ENCODE data around the gene NR2F1. TPM values are rescaled to one million over a fixed set of nuclear protein-coding genes. Genes with fewer than 3 reads are reported as not detected.
A peak's percentile ranks its signal among the peaks of the same experiment; 100 is the strongest.

The NR2F1 gene
- total RNA-seq, 1 experiment from 2014 or later: 1.4 TPM

- ChIA-PET CTCF (interaction anchor here (0.5 to 2.6 kb wide), 11 partner anchors 24 to 1740 kb away, joined by 3 to 16 read pairs (median 4); no protein-coding TSS in a partner anchor), POLR2A (interaction anchor here (0.6 to 1.3 kb wide), 4 partner anchors 205 to 929 kb away, joined by 3 to 5 read pairs (median 3); no protein-coding TSS in a partner anchor)
- Mint-ChIP-seq H3K9me3 (ENCODE audit: unreplicated experiment) (no peaks in the 10 kb centered on the region), H3K36me3 (ENCODE audit: insufficient read depth, unreplicated experiment) (no peaks in the 10 kb centered on the region), H3K27me3 (ENCODE audit: insufficient read depth, unreplicated experiment) (no peaks in the 10 kb centered on the region), H3K4me1 (ENCODE audit: insufficient read depth, unreplicated experiment) (peaks cover 11% of the 10 kb centered on the region), H3K4me3 (ENCODE audit: unreplicated experiment) (no peak overlapping the region), H3K27ac (ENCODE audit: low read depth, unreplicated experiment) (no peak overlapping the region)
- no TSS peak for BruUV-seq (replicated peaks)
- TF ChIP-seq, protein P1, sequence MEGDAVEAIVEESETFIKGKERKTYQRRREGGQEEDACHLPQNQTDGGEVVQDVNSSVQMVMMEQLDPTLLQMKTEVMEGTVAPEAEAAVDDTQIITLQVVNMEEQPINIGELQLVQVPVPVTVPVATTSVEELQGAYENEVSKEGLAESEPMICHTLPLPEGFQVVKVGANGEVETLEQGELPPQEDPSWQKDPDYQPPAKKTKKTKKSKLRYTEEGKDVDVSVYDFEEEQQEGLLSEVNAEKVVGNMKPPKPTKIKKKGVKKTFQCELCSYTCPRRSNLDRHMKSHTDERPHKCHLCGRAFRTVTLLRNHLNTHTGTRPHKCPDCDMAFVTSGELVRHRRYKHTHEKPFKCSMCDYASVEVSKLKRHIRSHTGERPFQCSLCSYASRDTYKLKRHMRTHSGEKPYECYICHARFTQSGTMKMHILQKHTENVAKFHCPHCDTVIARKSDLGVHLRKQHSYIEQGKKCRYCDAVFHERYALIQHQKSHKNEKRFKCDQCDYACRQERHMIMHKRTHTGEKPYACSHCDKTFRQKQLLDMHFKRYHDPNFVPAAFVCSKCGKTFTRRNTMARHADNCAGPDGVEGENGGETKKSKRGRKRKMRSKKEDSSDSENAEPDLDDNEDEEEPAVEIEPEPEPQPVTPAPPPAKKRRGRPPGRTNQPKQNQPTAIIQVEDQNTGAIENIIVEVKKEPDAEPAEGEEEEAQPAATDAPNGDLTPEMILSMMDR (IDR thresholded peaks at IDR 0.05; ENCODE audit: unreplicated experiment): no peak
- peak; percentile 23 for DNase-seq (ENCODE audit: unreplicated experiment)
- intact Hi-C loops (cut with micrococcal nuclease): loop anchor here (2.0 to 10.0 kb wide), 7 partner anchors 23 to 1271 kb away; no protein-coding TSS in a partner anchor
These were observed 381 bp downstream of the NR2F1 start for GRCh38 chr5:93583439-93583767.

DNA sequence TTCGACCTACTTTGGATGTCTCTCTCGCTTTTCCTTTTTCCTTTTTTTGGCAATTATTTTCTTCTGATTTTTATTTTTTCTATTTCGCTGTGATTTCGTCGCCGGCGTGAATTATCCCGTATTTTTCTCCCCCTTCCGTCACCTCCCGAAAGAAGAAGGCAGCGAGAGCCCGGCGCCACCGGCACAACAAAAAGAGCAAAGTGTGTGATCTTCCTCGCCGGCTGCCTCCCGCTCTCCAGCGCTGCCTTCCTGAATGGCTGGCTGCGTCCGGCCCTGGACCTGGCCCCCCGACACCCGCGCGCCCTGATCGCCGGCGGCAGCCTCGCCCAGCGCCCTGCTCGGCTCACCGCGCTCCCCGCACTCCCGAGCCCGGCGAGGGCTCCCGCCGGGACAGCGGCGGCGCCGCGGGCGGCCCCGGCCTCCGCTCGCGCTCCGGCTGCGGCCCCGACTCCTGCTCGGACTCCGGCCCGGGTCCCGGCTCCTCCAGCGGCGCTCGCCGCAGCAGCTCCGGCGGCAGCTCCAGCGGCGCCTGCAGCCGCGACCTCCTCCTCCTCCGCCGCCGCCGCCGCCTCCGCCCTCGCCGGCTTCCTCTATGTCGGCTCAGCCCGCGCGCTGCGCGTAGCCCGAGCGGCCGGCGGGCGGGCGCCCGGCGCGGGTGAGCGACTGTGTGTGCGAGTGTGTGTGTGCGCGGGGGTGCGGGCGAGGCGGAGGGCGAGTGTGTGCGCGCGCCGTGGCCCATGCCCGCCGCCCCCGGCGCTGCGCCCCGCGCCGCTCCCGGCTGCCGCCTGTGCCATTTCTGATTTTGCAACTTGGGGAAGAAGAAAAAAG, 960 bp downstream of the NR2F1 start:
- CTCF ChIA-PET: interaction anchor here (0.6 to 2.6 kb wide), 3 partner anchors 24 to 217 kb away, joined by 3 to 16 read pairs (median 3); no protein-coding TSS in a partner anchor
- POLR2A ChIA-PET: interaction anchor here (0.6 to 1.1 kb wide), 2 partner anchors 225 to 1161 kb away, joined by 3 read pairs; no protein-coding TSS in a partner anchor
- H3K4me1 Mint-ChIP-seq (ENCODE audit: insufficient read depth, unreplicated experiment): peaks cover 11% of the 10 kb centered on the region
- TF ChIP-seq, protein P1 (IDR thresholded peaks at IDR 0.05; ENCODE audit: unreplicated experiment): no peak
- no peaks in the 10 kb centered on the region for H3K27me3 Mint-ChIP-seq (ENCODE audit: insufficient read depth, unreplicated experiment)
- peak; percentile 45 for DNase-seq (ENCODE audit: unreplicated experiment)
- no peaks in the 10 kb centered on the region for H3K9me3 Mint-ChIP-seq (ENCODE audit: unreplicated experiment)
- H3K36me3 Mint-ChIP-seq (ENCODE audit: insufficient read depth, unreplicated experiment): no peaks in the 10 kb centered on the region
- no peak overlapping the region for H3K27ac Mint-ChIP-seq (ENCODE audit: low read depth, unreplicated experiment)
- intact Hi-C loops (cut with micrococcal nuclease): loop anchor here (2.0 to 10.0 kb wide), 7 partner anchors 23 to 1272 kb away; no protein-coding TSS in a partner anchor
- BruUV-seq (replicated peaks): no TSS peak
- H3K4me3 Mint-ChIP-seq (ENCODE audit: unreplicated experiment): no peak overlapping the region

- no TSS peak for BruUV-seq (replicated peaks)
- ChIA-PET POLR2A (interaction anchor here (0.6 kb wide), 1 partner anchor 1160 kb away, joined by 3 read pairs; no protein-coding TSS in a partner anchor), CTCF (interaction anchor here (0.6 kb wide), 1 partner anchor 23 kb away, joined by 3 read pairs; no protein-coding TSS in a partner anchor)
- Mint-ChIP-seq H3K27me3 (ENCODE audit: insufficient read depth, unreplicated experiment) (no peaks in the 10 kb centered on the region), H3K4me1 (ENCODE audit: insufficient read depth, unreplicated experiment) (peaks cover 11% of the 10 kb centered on the region), H3K9me3 (ENCODE audit: unreplicated experiment) (no peaks in the 10 kb centered on the region), H3K4me3 (ENCODE audit: unreplicated experiment) (no peak overlapping the region), H3K36me3 (ENCODE audit: insufficient read depth, unreplicated experiment) (no peaks in the 10 kb centered on the region), H3K27ac (ENCODE audit: low read depth, unreplicated experiment) (no peak overlapping the region)
- no peak for DNase-seq (ENCODE audit: unreplicated experiment)
- TF ChIP-seq, protein P1 (IDR thresholded peaks at IDR 0.05; ENCODE audit: unreplicated experiment): no peak
- intact Hi-C loops (cut with micrococcal nuclease): loop anchor here (5.0 to 10.0 kb wide), 6 partner anchors 150 to 1272 kb away; no protein-coding TSS in a partner anchor
These were observed 1.6 kb downstream of the NR2F1 start for GRCh38 chr5:93584596-93585040.
